Kasumi-1 (cell line): ENCODE results near the gene VCP.
A peak's percentile ranks its signal among the peaks of the same experiment; 100 is the strongest.

Experiments used
- DNase-seq, 2 experiments: peaks; one replicate each; lab custom pipeline; 2025; lab: John Stamatoyannopoulos, UW

The VCP gene

GRCh38 chr9:35103660-35104191 lies 31.3 kb upstream of the VCP start:
- no peak for DNase-seq

- DNase-seq = peak; percentile 98
Measured at GRCh38 chr9:35102769-35103659, 30.6 kb upstream of the VCP start, which contains the start of gene STOML2. Gene STOML2 (minus strand): TSS chr9:35103131. CDS start chr9:35103094, 37 bp downstream.

GRCh38 chr9:35102465-35102768 lies 30.0 kb upstream of the VCP start:
- DNase-seq = no peak

GRCh38 chr9:35097573-35097972 lies 25.1 kb upstream of the VCP start:
- no peak for DNase-seq

DNA sequence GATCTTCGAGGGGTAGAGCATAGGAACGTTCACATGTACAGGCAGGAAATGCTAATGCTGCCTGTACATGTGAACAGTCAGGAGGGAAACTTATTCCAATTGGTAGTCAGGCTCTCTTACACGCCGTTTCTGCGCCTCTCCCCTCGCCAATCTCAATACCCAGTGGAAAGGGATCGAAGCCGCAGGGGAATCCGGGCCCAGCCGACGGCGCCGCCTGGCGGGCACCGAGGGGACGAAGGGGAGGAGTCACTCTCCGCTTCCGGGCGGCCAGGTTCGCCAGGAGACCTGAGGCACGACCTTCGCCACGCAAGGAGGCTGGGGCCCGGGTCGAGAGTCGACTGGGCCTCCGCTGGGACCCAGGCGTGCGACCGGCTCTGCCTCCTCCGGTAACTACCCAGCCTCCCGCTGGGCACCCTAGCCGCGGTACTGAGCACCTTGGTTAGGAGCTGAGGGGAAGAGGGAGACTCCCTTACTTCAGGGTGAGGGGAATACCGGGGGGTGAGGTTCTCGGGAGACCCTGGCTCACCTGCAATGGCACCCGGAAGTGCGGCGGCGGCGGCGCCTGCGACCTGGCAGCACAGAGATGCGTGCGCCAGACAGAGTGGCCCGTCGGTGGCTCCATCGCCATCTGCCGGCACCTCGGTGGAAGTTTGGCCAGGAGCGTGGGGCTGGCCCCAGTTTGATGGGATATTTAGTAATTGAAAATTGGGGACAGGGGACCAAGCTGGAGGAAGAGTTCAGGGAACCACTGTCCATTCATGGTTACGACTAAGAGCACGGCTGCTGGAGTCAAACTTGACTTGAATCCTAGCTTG lies 23.8 kb upstream of the VCP start, which contains the start of gene PIGO:
PIGO (minus strand) TSS at position 557 of the 815 bp plus-strand sequence. CDS start 1,026 bp downstream, outside the sequence.
- peak; percentile 87 to 88 for DNase-seq

DNA sequence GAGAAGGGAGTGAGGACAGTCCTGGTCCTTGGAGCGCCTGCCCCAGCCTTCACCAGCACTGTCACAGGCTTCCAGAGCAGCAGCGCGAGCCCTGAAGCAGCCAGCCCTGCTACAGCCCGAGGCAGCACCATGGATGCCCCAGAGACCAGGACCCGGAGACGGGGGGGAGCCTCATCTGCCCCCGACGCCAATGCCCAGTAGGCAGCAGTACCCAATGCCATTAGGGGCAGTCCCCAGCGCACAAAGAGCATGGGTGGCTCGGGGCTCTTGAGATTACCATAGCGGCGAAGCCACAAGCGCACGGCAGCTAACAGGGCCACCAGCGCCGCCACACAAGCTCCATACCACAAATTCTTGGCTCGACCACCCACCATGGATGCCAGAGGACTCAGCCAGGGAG lies 19.1 kb upstream of the VCP start:
- no peak for DNase-seq

GRCh38 chr9:35089434-35089833 lies 17.0 kb upstream of the VCP start:
- no peak for DNase-seq

DNA sequence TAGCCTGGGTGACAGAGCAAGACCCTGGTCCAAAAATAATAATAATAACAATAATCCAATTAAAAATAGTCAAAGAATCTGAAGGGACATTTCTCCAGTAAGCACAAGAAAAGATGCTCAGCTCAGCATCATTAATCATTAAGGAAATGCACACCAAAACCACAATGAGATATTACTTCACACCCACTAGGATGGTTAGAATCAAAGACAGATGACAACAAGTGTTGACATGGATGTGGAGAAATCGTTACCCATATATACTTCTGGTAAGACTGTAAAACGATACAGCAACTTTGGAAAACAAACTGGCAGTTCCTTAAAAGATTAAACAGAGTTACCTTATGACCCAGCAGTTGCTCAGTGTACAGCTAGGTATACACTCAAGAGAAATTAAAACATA lies 12.7 kb upstream of the VCP start:
- DNase-seq = no peak

GRCh38 chr9:35079426-35080341 lies 7.3 kb upstream of the VCP start, which contains the start of gene FANCG:
Gene FANCG (minus strand): TSS chr9:35079942. CDS start chr9:35079524, 418 bp downstream.
- peak; percentile 90 to 94 for DNase-seq

- peak in 1 of 2 experiments; percentile 6 for DNase-seq
Measured at GRCh38 chr9:35079041-35079425, 6.6 kb upstream of the VCP start.

DNA sequence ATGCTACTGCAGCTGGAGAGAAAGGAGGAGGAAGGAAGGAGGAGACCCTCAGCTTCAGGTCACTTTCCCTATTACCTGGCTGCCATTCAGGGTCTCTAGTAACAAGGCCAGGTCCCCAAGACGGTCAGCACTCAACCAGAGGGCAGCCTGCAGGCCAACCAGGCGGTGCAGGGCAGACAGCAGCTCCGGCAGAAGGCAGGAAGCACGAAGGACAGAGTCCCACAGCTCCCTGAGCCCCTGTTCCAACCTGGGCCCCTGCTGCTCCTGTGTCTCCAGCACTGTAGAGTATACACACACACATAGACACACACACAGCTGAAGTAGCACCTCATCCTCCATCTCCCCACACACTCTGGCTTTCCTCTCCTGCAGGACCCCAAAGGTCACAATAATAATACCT lies 5.6 kb upstream of the VCP start:
- DNase-seq = no peak

DNA sequence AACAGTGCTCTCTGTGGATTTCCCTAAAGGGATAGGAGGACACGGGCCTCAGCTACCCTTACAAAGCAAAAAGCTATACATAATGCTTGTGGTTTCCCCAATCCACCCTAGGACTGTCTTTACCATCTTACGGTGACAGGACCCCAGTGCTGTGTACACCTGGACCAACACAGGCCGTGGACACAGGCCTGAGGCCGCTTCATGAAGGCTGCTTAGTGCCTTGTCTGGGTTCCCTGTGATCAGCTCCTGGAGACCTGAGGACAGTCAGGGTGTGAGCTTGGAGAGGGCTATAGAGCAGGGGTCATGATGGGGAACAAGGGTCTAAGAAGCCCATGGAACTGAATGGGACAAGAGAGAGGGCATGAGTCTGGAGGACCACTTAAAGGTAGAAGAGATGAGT lies 4.4 kb upstream of the VCP start:
- DNase-seq = no peak

- DNase-seq = no peak
Measured at GRCh38 chr9:35075358-35075757, 2.9 kb upstream of the VCP start.

- no peak for DNase-seq
Measured at GRCh38 chr9:35074791-35075190, 2.4 kb upstream of the VCP start.

DNA sequence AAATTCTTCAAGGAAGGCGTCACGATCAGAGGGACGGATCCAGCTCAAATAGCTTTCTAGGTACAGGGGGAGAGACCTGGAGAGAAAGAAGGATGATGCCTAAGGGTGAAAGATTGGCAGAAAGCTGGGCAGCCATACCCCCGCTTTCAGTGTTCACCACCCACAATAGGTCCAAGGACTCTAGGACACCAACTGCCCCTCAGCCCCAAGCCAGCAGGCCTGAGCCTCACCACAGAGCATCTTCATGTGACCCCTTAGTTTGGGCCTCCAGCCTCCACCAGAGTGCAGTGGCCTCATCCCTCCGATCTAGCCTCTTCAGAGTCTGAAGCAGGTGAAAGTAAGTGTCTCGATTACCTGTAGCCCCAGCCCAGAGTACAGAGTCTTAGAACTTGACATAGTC lies 1.7 kb upstream of the VCP start:
- DNase-seq = no peak

DNA sequence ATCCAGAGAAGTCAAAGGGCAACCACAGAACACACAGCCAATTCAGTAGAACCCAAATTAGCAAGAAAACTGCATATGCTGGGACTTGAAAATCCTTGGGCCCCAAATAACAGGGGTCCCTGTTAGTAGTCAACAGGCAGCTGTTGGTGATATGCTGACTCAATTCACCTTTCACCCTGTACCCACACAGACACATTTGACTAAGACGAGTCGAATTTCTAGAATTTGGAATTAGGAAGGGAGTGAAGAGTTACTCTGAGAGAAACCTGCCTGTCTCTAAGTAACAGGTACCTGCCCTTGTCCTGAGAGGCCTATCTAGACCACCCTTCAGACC lies 821 bp upstream of the VCP start:
- DNase-seq = no peak

GRCh38 chr9:35071814-35072460 lies 488 bp downstream of the VCP start:
- peak; percentile 61 to 63 for DNase-seq

DNA sequence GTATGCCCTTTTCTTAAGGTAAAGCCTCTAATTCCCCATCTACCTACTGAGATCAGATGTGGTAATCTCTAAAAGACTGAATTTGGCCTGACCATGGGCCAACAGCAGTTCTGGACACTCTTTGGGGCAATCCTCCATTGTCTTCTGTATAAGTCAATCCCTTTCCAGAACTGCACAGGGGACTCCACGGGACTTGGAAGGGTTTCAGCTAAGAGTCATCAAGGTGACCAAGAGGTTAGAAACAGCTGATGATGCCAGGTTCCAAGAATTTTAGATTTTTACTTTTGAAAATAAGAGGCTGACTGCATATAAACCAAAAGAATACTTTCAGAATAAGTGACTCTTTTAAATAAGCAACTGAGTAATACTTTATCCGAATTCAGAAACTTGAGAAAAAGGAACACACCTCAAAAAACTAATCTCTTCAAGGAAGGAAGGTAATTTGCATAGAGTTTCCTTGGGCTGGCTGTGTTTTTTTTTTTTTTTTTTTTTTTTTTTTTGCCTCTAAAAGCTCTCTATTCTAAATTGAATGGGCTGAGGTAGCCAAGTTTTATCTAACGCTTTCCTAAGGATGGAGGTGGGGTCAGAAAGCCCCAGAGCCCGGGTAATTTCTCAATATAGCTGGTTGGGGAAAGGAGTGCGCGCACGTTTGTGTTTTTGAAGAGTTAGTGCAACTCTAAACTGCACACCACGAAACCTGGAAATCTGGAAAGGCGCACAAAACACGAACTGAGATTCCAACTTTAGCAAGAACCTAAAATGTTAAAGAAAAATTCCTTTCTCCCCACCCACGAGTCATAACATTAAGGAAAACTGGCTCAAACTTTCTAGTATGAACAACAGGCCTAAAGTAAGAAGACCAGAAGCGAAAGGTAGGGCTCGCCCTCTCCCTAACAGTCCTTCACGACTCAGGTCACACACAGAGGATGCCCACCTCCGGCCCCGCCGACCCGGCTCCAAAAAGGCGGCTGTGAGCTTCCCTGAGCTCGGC lies 1.3 kb downstream of the VCP start:
- no peak for DNase-seq

- DNase-seq = no peak
Measured at GRCh38 chr9:35069020-35069419, 3.4 kb downstream of the VCP start.

- DNase-seq = no peak
Measured at GRCh38 chr9:35067056-35067455, 5.4 kb downstream of the VCP start.
